EH (cell line): ENCODE data around the gene CAMTA1.
"Not testable (repeated sequence)": the region's sequence is repeated elsewhere in the genome, so short reads cannot be mapped to it uniquely, and the experiment has no call there.

Source experiments
- DNase-seq: peaks from one replicate; pipeline ENCODE4 v3.0.0-alpha.2; 2015; ENCODE audit warnings: low read depth

The CAMTA1 gene

DNA sequence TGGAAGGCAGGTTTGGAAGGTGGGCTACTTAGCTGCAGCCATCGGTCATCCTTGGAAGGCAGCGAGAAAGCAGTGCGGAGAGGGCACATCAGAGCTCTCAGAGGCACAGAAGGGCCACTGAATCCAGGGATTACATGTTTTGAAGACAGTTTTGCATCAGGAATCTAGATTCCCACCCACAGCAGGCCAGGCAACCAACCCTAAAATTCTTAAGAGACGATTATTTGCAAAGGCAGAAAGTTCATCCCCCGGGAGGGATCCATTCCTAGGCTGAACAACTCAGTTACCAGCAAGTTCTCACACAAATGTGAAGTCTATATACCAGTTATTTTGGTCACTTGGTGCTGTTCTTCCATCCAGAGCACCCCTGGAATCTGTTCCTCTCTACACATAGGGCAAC lies 528.6 kb downstream of the CAMTA1 start:
- DNase-seq, result peak; percentile 62

GRCh38 chr1:7315316-7315715 lies 530.1 kb downstream of the CAMTA1 start:
- DNase-seq, result peak; percentile 50

DNA sequence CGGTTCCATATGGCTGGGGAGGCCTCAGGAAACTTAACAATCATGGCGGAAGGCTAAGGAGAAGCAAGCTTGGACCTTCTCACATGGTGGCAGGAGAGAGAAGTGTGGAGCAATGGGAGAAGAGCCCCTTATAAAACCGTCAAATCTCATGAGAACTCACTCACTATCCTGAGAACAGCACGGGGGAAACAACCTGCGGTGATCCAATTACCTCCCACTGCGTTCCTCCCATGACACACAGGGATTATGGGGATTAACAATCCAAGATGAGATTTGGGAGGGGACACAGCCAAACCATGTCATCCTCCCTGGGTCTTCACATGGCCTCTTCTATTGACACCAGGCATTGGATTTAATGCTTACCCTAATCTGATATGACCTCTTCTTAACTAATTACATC lies 530.7 kb downstream of the CAMTA1 start:
- no peak for DNase-seq

DNA sequence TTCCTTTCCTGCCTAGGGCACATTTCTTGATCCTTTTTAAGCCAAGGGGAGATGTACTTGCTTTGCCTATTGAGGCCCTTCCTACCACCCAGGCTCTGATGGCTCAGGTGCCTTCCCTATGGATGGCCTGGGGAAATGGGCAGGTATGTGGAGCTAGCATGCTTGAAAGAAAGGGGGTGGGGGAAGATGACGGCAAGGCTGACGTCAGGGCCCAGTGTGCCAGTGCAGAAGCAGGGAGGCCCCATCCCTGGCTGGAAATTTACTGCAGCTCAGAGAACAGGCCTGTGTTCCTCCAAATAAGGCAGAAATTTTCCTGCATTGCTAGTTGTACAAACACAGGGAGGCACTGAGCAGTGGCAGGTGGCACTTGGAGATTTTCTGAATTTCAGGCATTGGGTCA lies 532.6 kb downstream of the CAMTA1 start:
- no peak for DNase-seq

GRCh38 chr1:7319196-7319595 lies 533.9 kb downstream of the CAMTA1 start:
- no peak for DNase-seq

GRCh38 chr1:7320661-7321060 lies 535.4 kb downstream of the CAMTA1 start:
- DNase-seq, result no peak

DNA sequence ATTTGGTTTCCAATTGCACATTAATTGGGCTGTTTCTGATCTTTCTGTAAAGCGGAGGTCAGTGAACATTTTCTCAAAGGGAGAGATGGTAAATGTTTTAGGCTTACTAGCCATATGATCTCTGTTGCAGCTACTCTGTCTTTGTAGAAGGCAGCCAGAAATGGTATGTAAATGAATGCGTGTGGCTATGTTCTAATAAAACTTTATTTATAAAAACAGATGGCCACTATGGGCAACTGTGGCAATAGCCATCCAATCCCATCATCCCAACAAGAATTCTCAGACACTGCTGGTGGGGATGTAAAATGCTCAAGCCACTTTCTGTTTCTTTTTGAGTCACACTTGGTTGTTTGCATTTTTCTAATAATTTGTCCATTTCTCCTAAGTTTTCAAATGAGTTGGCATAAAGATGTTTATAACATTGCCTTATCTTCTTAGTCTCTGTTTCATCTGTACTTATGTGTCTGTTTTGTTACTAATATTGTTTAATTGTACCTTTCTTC lies 537.1 kb downstream of the CAMTA1 start:
- DNase-seq, result peak; percentile 35

GRCh38 chr1:7322912-7323311 lies 537.7 kb downstream of the CAMTA1 start:
- DNase-seq, result no peak

- DNase-seq, result no peak
Observed at GRCh38 chr1:7325254-7325653, 540.0 kb downstream of the CAMTA1 start.

GRCh38 chr1:7326366-7326765 lies 541.1 kb downstream of the CAMTA1 start:
- no peak for DNase-seq

- DNase-seq, result no peak
Observed at GRCh38 chr1:7327849-7328248, 542.6 kb downstream of the CAMTA1 start.

GRCh38 chr1:7329868-7330615 lies 544.8 kb downstream of the CAMTA1 start:
- DNase-seq, result no peak

- not testable (repeated sequence) for DNase-seq
Observed at GRCh38 chr1:7330726-7331125, 545.5 kb downstream of the CAMTA1 start.

DNA sequence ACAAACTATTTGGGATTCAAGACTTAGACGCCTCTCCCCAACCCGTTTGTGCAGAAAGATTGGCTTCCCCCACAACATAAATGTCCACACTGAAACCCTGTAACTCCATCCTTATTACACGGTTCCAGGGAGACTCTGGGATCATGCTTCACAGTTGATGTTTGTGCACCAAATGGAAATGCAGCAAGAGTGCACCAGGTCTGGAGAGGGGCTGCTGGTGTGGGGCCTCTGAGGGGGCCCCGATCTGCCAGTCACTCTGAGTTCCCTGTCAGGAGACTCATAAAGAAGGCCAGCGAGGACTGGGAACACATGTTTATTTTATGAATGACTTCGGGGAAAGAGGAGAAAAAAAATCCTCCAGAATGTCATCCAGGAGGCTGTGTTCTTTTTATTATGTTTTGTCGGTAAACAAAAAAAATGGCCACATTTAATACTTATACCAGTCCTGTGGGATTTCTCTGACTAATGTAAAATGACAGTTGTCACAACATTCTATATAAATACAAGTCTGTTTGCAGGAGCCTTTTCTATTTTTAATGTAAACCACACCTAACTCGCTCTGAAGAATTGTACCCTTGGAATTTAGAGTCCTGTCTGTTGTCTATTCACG lies 546.8 kb downstream of the CAMTA1 start:
- no peak for DNase-seq

GRCh38 chr1:7333094-7333493 lies 547.8 kb downstream of the CAMTA1 start:
- DNase-seq, result no peak

DNA sequence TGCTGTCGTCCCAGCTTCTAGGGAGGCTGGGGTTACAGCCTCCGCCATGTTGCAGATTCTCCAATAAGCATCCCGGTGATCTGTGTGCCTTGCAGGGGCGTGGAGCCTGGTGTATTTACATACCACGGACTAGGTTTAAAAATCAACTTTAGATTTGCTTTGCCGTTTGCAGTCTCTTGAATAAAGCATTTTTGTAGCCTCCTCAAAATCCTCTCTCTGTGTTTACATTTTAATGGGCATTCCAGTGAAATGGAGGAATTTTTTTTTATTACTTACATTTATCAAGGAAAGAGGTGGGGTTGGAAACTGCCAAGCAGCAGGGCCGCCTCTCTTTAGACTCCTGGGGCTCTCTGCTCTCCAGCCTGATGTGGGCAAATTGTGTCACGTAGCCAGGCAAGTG lies 548.4 kb downstream of the CAMTA1 start:
- peak; percentile 7 for DNase-seq

GRCh38 chr1:7334475-7335035 lies 549.3 kb downstream of the CAMTA1 start:
- peak; percentile 82 for DNase-seq

GRCh38 chr1:7335224-7335879 lies 550.1 kb downstream of the CAMTA1 start:
- peak; percentile 19 for DNase-seq

- DNase-seq, result no peak
Observed at GRCh38 chr1:7338439-7338838, 553.2 kb downstream of the CAMTA1 start.

DNA sequence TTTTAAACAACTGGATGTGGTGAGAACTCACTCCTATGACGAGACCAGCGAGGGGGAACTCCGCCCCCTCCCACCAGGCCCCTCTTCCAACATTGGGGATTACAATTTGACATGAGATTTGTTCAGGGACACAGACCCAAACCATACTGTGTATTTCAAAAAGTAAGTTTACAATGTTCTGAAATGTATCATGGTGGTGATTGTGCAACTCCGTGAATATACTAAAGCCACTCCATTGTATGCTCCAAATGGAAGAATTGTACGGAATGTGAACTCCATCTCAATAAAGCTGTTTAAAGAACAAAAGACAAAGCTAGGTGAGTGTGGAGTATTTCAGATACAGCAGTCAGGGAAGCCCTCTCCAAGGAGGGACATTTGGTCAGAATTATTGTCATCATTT lies 553.8 kb downstream of the CAMTA1 start:
- DNase-seq, result no peak

DNA sequence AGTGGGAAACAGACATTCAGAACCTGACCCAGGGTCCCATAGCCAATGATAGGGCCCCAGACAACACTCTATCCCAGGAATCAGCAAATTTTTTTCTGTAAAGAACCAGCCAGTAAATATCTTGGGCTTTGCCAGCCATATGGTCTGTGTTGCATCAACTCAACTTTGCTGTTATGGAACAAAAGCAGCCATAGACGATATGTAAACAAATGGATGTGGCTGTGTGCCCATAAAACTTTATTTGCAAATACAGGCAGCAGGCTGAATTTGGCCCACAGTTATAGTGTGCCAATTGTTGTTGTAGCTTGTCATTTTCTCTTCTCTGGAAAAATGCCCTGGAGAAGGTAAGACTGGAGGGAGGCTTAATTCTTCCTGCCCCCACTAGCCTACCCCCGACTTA lies 554.7 kb downstream of the CAMTA1 start:
- DNase-seq, result peak; percentile 14

GRCh38 chr1:7341145-7341905 lies 556.1 kb downstream of the CAMTA1 start:
- DNase-seq, result peak; percentile 15
